Mammary epithelial cell (primary cell): ENCODE results near the gene CALML5.

Experiments used
- EZH2 ChIP-seq: IDR thresholded peaks from 2 replicates; pipeline ENCODE4 v1.6.1; 2012; ENCODE audit warnings: low read length, inconsistent platforms, borderline replicate concordance
- TF ChIP-seq, protein P1 (sequence below), 2 donors: IDR thresholded peaks in 1 of 2; conservative IDR thresholded peaks in 1 of 2; 2 replicates each; pipeline ENCODE4 v1.5.1; 2011 to 2012; ENCODE audit warnings: inconsistent platforms in 2 of 2, low read length in 2 of 2, mild to moderate bottlenecking in 2 of 2, control low read depth in 1 of 2, low read depth in 1 of 2; ENCODE audit not compliant: insufficient read depth in 1 of 2; ENCODE audit errors: extremely low read depth in 1 of 2

DNA sequence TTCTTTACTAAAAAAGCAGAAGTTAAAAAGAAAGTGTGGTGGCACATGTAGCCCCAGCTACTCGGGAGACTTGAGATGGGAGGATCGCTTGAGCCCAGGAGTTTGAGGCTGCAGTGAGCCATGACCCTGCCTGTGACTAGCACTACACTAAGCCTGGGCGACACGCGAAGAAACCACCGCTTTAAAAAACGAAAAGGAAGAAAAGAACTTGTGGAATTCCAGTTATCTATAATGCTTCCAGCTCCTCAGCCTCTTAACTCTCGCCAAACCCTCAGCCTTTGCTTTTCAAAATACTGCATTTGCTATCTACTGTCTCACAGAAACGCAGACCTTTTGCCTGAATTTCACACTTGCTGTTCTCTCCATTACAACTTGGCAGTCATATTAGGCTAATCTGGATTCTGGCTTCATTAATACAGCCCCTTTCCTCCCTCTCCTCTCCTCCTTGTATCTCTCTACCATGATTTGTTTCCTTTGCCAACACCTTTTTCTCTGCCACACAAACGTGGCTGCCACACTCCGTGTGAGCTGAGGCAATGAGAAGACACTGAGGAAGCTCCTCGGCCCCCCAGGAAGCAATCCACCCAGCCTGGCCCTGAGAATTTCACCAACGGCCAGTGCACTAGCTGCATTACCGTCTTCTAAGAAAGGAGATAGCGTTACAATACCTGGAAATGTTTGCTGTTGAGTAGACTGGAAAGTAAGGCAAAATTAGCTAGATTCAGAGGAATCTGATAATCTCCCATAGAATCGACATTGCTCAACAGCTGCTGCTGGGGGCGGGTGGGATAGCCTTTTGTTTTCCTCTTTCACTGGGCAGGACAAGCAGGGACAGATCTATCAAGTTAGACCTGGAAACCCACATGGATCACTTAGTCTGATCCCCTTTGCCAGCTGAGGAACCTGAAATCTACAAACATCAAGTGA is 37.2 kb downstream of the CALML5 start:
- TF ChIP-seq, protein P1, sequence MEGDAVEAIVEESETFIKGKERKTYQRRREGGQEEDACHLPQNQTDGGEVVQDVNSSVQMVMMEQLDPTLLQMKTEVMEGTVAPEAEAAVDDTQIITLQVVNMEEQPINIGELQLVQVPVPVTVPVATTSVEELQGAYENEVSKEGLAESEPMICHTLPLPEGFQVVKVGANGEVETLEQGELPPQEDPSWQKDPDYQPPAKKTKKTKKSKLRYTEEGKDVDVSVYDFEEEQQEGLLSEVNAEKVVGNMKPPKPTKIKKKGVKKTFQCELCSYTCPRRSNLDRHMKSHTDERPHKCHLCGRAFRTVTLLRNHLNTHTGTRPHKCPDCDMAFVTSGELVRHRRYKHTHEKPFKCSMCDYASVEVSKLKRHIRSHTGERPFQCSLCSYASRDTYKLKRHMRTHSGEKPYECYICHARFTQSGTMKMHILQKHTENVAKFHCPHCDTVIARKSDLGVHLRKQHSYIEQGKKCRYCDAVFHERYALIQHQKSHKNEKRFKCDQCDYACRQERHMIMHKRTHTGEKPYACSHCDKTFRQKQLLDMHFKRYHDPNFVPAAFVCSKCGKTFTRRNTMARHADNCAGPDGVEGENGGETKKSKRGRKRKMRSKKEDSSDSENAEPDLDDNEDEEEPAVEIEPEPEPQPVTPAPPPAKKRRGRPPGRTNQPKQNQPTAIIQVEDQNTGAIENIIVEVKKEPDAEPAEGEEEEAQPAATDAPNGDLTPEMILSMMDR (conservative IDR thresholded peaks at IDR 0.05 in 1 of 2, IDR thresholded peaks at IDR 0.05 in 1 of 2; ENCODE audit: extremely low read depth in 1 of 2, insufficient read depth in 1 of 2, low read depth in 1 of 2, low read length in 2 of 2), result no peak
- no peak for TF ChIP-seq EZH2
